Mesendoderm (in vitro differentiated cells): ENCODE measurements around the gene HSPA4L.

Experiments
- DNase-seq: peaks from one replicate; pipeline ENCODE4 v3.0.0; 2013
- H2AK5ac ChIP-seq: 2 replicates; pipeline ENCODE4 v1.6.1; 2013; ENCODE audit warnings: low read length, inconsistent platforms
- H2BK120ac ChIP-seq: 2 replicates; pipeline ENCODE4 v1.6.1; 2013; ENCODE audit warnings: low read depth, mild to moderate bottlenecking, low read length, moderate library complexity, mixed read lengths
- H2BK15ac ChIP-seq: replicated peaks from 2 replicates; pipeline ENCODE4 v1.6.1; 2013; ENCODE audit warnings: low read depth, mild to moderate bottlenecking, moderate library complexity
- H2BK5ac ChIP-seq: 2 replicates; pipeline ENCODE4 v1.6.1; 2013; ENCODE audit warnings: low read length, inconsistent platforms
- H3K18ac ChIP-seq: 2 replicates; pipeline ENCODE4 v1.6.1; 2013; ENCODE audit warnings: mild to moderate bottlenecking, low read length, mixed read lengths
- H3K23ac ChIP-seq: one replicate; pipeline ENCODE4 v1.6.1; 2013; ENCODE audit warnings: low read length
- H3K27ac ChIP-seq: 2 replicates; pipeline ENCODE4 v1.5.1; 2013; ENCODE audit warnings: low read depth, mild to moderate bottlenecking, inconsistent platforms, low read length, moderate library complexity
- H3K27me3 ChIP-seq: 2 replicates; pipeline ENCODE4 v1.6.1; 2013; ENCODE audit warnings: low read length, control low read depth, mild to moderate bottlenecking, inconsistent platforms; ENCODE audit not compliant: insufficient read depth, poor library complexity
- H3K36me3 ChIP-seq: 2 replicates; pipeline ENCODE4 v1.6.1; 2013; ENCODE audit warnings: low read length, inconsistent platforms; ENCODE audit not compliant: control insufficient read depth, insufficient read depth
- H3K4ac ChIP-seq: one replicate; pipeline ENCODE4 v1.6.1; 2013; ENCODE audit warnings: low read depth, mild to moderate bottlenecking, low read length, moderate library complexity
- H3K4me1 ChIP-seq: 2 replicates; pipeline ENCODE4 v1.6.1; 2013; ENCODE audit warnings: low read depth, low read length, inconsistent platforms; ENCODE audit not compliant: control insufficient read depth
- H3K4me2 ChIP-seq: 2 replicates; pipeline ENCODE4 v1.6.1; 2013; ENCODE audit warnings: low read length
- H3K4me3 ChIP-seq: 2 replicates; pipeline ENCODE4 v1.5.1; 2013; ENCODE audit warnings: mild to moderate bottlenecking, low read length
- H3K56ac ChIP-seq: one replicate; pipeline ENCODE4 v1.6.1; 2013; ENCODE audit warnings: low read length
- H3K79me1 ChIP-seq: 2 replicates; pipeline ENCODE4 v1.6.1; 2013; ENCODE audit warnings: low read length, inconsistent platforms
- H3K79me2 ChIP-seq: 2 replicates; pipeline ENCODE4 v1.6.1; 2013; ENCODE audit warnings: mild to moderate bottlenecking, low read length; ENCODE audit not compliant: control insufficient read depth, insufficient read depth
- H3K9ac ChIP-seq: 2 replicates; pipeline ENCODE4 v1.6.1; 2013; ENCODE audit warnings: low read length, inconsistent platforms
- H4K5ac ChIP-seq: one replicate; pipeline ENCODE4 v1.6.1; 2013; ENCODE audit warnings: low read length
- H4K8ac ChIP-seq: one replicate; pipeline ENCODE4 v1.6.1; 2013; ENCODE audit warnings: low read depth, mild to moderate bottlenecking, control low read depth, low read length, moderate library complexity
- WGBS: extraction: QIAGEN DNeasy Blood & Tissue Kit; methylation state at CpG from one replicate; pipeline ENCODE4 v1.1.7; 2013; ENCODE audit warnings: low lambda C conversion rate, missing lambda C conversion rate; ENCODE audit not compliant: insufficient coverage; ENCODE audit errors: extremely low coverage; 5-methylcytosine and 5-hydroxymethylcytosine counted together

The HSPA4L gene

GRCh38 chr4:127856813-127857447, 74.8 kb downstream of the HSPA4L start:
- Histone ChIP-seq H3K79me1 (no peaks in the 10 kb centered on the region), H2BK120ac (no peak overlapping the region), H3K4ac (no peak overlapping the region), H2BK15ac (no peak overlapping the region), H3K4me2 (no peak overlapping the region), H3K79me2 (no peaks in the 10 kb centered on the region), H3K56ac (peak overlapping the region; percentile 2), H3K23ac (no peak overlapping the region), H3K18ac (no peak overlapping the region), H3K9ac (no peak overlapping the region), H4K5ac (no peak overlapping the region), H2BK5ac (no peak overlapping the region), H3K4me3 (no peak overlapping the region), H3K36me3 (no peaks in the 10 kb centered on the region), H3K27me3 (no peaks in the 10 kb centered on the region), H3K27ac (no peak overlapping the region), H4K8ac (no peak overlapping the region), H3K4me1 (peaks cover 5% of the 10 kb centered on the region), H2AK5ac (no peak overlapping the region)
- DNase-seq = peak; percentile 28
- no CpG with 5 or more reads among the region's 4 CpGs for WGBS

- H3K79me2 ChIP-seq = no peaks in the 10 kb centered on the region
- no CpG with 5 or more reads among the region's 1 CpG for whole genome bisulfite sequencing
- no peak overlapping the region for H2AK5ac ChIP-seq
- H3K4ac ChIP-seq = no peak overlapping the region
- H2BK5ac ChIP-seq = no peak overlapping the region
- peaks cover 5% of the 10 kb centered on the region for H3K4me1 ChIP-seq
- no peak overlapping the region for H2BK120ac ChIP-seq
- no peak overlapping the region for H3K27ac ChIP-seq
- H3K79me1 ChIP-seq = no peaks in the 10 kb centered on the region
- H3K56ac ChIP-seq = no peak overlapping the region
- no peak overlapping the region for H3K9ac ChIP-seq
- no peak overlapping the region for H3K4me3 ChIP-seq
- H3K27me3 ChIP-seq = no peaks in the 10 kb centered on the region
- H3K4me2 ChIP-seq = no peak overlapping the region
- DNase-seq = peak; percentile 29
- no peak overlapping the region for H2BK15ac ChIP-seq
- no peak overlapping the region for H4K8ac ChIP-seq
- no peaks in the 10 kb centered on the region for H3K36me3 ChIP-seq
- H3K23ac ChIP-seq = no peak overlapping the region
- no peak overlapping the region for H4K5ac ChIP-seq
- no peak overlapping the region for H3K18ac ChIP-seq
Measured at GRCh38 chr4:127857641-127858040, 75.5 kb downstream of the HSPA4L start.

- H2BK5ac ChIP-seq = no peak overlapping the region
- no peak overlapping the region for H3K9ac ChIP-seq
- no CpG with 5 or more reads among the region's 2 CpGs for WGBS
- H4K8ac ChIP-seq = no peak overlapping the region
- H2AK5ac ChIP-seq = no peak overlapping the region
- H3K4me3 ChIP-seq = no peak overlapping the region
- no peak overlapping the region for H3K27ac ChIP-seq
- H3K79me2 ChIP-seq = no peaks in the 10 kb centered on the region
- no peak overlapping the region for H3K23ac ChIP-seq
- no peak for DNase-seq
- no peaks in the 10 kb centered on the region for H3K4me1 ChIP-seq
- H3K4me2 ChIP-seq = no peak overlapping the region
- no peak overlapping the region for H2BK120ac ChIP-seq
- H3K18ac ChIP-seq = no peak overlapping the region
- H3K4ac ChIP-seq = no peak overlapping the region
- H3K79me1 ChIP-seq = no peaks in the 10 kb centered on the region
- H2BK15ac ChIP-seq = no peak overlapping the region
- H4K5ac ChIP-seq = no peak overlapping the region
- H3K27me3 ChIP-seq = no peaks in the 10 kb centered on the region
- no peaks in the 10 kb centered on the region for H3K36me3 ChIP-seq
- no peak overlapping the region for H3K56ac ChIP-seq
Measured at GRCh38 chr4:127868196-127868595, 86.1 kb downstream of the HSPA4L start.

GRCh38 chr4:127870281-127870680, 88.2 kb downstream of the HSPA4L start:
- Histone ChIP-seq H2BK120ac (no peak overlapping the region), H3K4me1 (no peaks in the 10 kb centered on the region), H3K23ac (no peak overlapping the region), H2BK5ac (no peak overlapping the region), H3K27ac (no peak overlapping the region), H3K79me1 (no peaks in the 10 kb centered on the region), H3K18ac (no peak overlapping the region), H2AK5ac (no peak overlapping the region), H3K4ac (no peak overlapping the region), H3K79me2 (no peaks in the 10 kb centered on the region), H3K27me3 (no peaks in the 10 kb centered on the region), H3K9ac (no peak overlapping the region), H3K56ac (no peak overlapping the region), H3K4me2 (no peak overlapping the region), H2BK15ac (no peak overlapping the region), H4K8ac (no peak overlapping the region), H3K4me3 (no peak overlapping the region), H4K5ac (no peak overlapping the region), H3K36me3 (no peaks in the 10 kb centered on the region)
- no peak for DNase-seq

DNA sequence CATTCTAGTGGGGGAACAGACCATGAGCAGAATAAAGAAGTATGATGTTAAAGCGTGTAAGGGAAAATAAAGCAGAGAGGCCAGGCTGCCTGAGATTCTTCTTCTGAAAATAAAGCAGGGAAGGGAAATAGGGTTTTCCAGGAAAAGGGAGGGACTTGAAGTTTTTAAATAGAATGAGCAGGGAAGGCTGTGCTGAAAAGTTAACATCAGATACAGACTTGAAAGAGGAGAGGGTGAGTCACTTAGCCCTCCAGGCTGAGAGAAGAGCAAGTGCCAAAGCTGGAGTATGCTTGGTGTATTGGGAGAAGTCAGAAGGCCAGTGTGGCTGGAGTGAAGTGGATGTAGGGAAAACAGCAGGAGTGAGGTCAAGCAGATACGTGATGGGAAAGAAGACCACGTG, 88.6 kb downstream of the HSPA4L start:
- Histone ChIP-seq H3K36me3 (no peaks in the 10 kb centered on the region), H3K23ac (no peak overlapping the region), H3K18ac (no peak overlapping the region), H2BK5ac (no peak overlapping the region), H4K8ac (no peak overlapping the region), H2BK120ac (no peak overlapping the region), H3K4me3 (no peak overlapping the region), H3K4ac (no peak overlapping the region), H2AK5ac (no peak overlapping the region), H3K4me1 (no peaks in the 10 kb centered on the region), H3K27ac (no peak overlapping the region), H2BK15ac (no peak overlapping the region), H3K56ac (no peak overlapping the region), H3K9ac (no peak overlapping the region), H3K4me2 (no peak overlapping the region), H4K5ac (no peak overlapping the region), H3K27me3 (no peaks in the 10 kb centered on the region), H3K79me1 (no peaks in the 10 kb centered on the region), H3K79me2 (no peaks in the 10 kb centered on the region)
- peak; percentile 42 for DNase-seq
- WGBS = no CpG with 5 or more reads among the region's 3 CpGs

DNA sequence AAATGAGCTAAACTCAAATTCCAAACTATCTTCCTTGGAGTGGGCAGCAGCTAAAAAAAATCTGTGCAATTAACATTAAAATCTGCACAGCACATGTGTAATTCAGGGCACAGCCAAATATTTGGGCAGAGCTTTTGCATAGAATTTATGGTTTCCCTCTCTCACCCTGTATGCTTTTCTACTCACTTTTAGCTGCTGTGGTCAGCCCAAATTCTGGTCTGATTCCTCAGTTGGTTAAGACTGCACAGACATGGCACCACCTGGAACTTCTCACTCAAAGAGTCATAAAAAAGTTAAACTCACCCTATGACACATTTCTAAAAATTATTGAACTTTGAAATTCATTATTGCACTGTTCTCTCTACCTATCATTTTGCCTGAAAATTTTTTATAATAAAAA, 93.7 kb downstream of the HSPA4L start:
- no peak overlapping the region for H4K5ac ChIP-seq
- H3K27ac ChIP-seq = no peak overlapping the region
- H3K18ac ChIP-seq = no peak overlapping the region
- H3K4ac ChIP-seq = no peak overlapping the region
- H2BK5ac ChIP-seq = no peak overlapping the region
- H3K4me1 ChIP-seq = no peaks in the 10 kb centered on the region
- H4K8ac ChIP-seq = no peak overlapping the region
- no peak overlapping the region for H3K56ac ChIP-seq
- H2BK15ac ChIP-seq = no peak overlapping the region
- no peak overlapping the region for H3K4me2 ChIP-seq
- no peak for DNase-seq
- no peak overlapping the region for H2AK5ac ChIP-seq
- H3K79me1 ChIP-seq = no peaks in the 10 kb centered on the region
- no peaks in the 10 kb centered on the region for H3K79me2 ChIP-seq
- H3K9ac ChIP-seq = no peak overlapping the region
- no peak overlapping the region for H3K23ac ChIP-seq
- no peak overlapping the region for H3K4me3 ChIP-seq
- H3K27me3 ChIP-seq = no peaks in the 10 kb centered on the region
- no peak overlapping the region for H2BK120ac ChIP-seq
- no peaks in the 10 kb centered on the region for H3K36me3 ChIP-seq
